ENCODE data around the gene PPIL4. TPM values are rescaled to one million over a fixed set of nuclear protein-coding genes. Genes with fewer than 3 reads are reported as not detected.
"Not testable (repeated sequence)": the region's sequence is repeated elsewhere in the genome, so short reads cannot be mapped to it uniquely, and the experiment has no call there.

The PPIL4 gene
- total RNA-seq, 2 donors from 2014 or later: 25.1 to 26.2 TPM

GRCh38 chr6:149544646-149545257 lies 1.1 kb downstream of the PPIL4 start:
- DNase-seq (ENCODE audit: low spot score): no peak
- intact Hi-C loops (cut with DNase I): no loop called here

GRCh38 chr6:149541139-149541538 lies 4.7 kb downstream of the PPIL4 start:
- intact Hi-C loops (cut with DNase I): no loop called here
- DNase-seq (ENCODE audit: low spot score): no peak

GRCh38 chr6:149534742-149535141 lies 11.1 kb downstream of the PPIL4 start:
- no peak for DNase-seq (ENCODE audit: low spot score)
- intact Hi-C loops (cut with DNase I): no loop called here

GRCh38 chr6:149529650-149530049 lies 16.2 kb downstream of the PPIL4 start:
- DNase-seq (ENCODE audit: low spot score): no peak
- intact Hi-C loops (cut with DNase I): loop anchor here in 1 of 2 donors (5.0 kb wide), 1 partner anchor 502 kb away; no protein-coding TSS in a partner anchor

- DNase-seq (ENCODE audit: low spot score): no peak
- intact Hi-C loops (cut with DNase I): no loop called here
Observed at GRCh38 chr6:149515494-149515893, 30.3 kb downstream of the PPIL4 start.

- intact Hi-C loops (cut with DNase I): no loop called here
- no peak for DNase-seq (ENCODE audit: low spot score)
Observed at GRCh38 chr6:149513915-149514314, 31.9 kb downstream of the PPIL4 start.

- intact Hi-C loops (cut with DNase I): no loop called here
- DNase-seq (ENCODE audit: low spot score): no peak
Observed at GRCh38 chr6:149510793-149511512, 34.9 kb downstream of the PPIL4 start.

GRCh38 chr6:149508485-149508884 lies 37.4 kb downstream of the PPIL4 start:
- no peak for DNase-seq (ENCODE audit: low spot score)
- intact Hi-C loops (cut with DNase I): no loop called here

- intact Hi-C loops (cut with DNase I): no loop called here
- no peak for DNase-seq (ENCODE audit: low spot score)
Observed at GRCh38 chr6:149503872-149504271, 42.0 kb downstream of the PPIL4 start.

- intact Hi-C loops (cut with DNase I): no loop called here
- no peak for DNase-seq (ENCODE audit: low spot score)
Observed at GRCh38 chr6:149503276-149503675, 42.6 kb downstream of the PPIL4 start.

- intact Hi-C loops (cut with DNase I): no loop called here
Observed at GRCh38 chr6:149501768-149502167, 44.1 kb downstream of the PPIL4 start.

GRCh38 chr6:149501201-149501600 lies 44.6 kb downstream of the PPIL4 start:
- intact Hi-C loops (cut with DNase I): no loop called here
- no peak for DNase-seq (ENCODE audit: low spot score)

More at GRCh38 chr6:149501768-149502167, 44.1 kb downstream of the PPIL4 start:
- no peak for DNase-seq (ENCODE audit: low spot score)

GRCh38 chr6:149500096-149500495 lies 45.7 kb downstream of the PPIL4 start:
- DNase-seq (ENCODE audit: low spot score): no peak
- intact Hi-C loops (cut with DNase I): no loop called here

GRCh38 chr6:149499066-149499465 lies 46.8 kb downstream of the PPIL4 start:
- DNase-seq (ENCODE audit: low spot score): no peak
- intact Hi-C loops (cut with DNase I): no loop called here

GRCh38 chr6:149497365-149497764 lies 48.5 kb downstream of the PPIL4 start:
- DNase-seq (ENCODE audit: low spot score): no peak
- intact Hi-C loops (cut with DNase I): no loop called here

GRCh38 chr6:149496597-149496996 lies 49.2 kb downstream of the PPIL4 start:
- intact Hi-C loops (cut with DNase I); DNase-seq (ENCODE audit: low spot score): not testable (repeated sequence)

- not testable (repeated sequence) for DNase-seq (ENCODE audit: low spot score)
Observed at GRCh38 chr6:149495349-149496016, 50.4 kb downstream of the PPIL4 start.

GRCh38 chr6:149494810-149495209 lies 51.0 kb downstream of the PPIL4 start:
- intact Hi-C loops (cut with DNase I); DNase-seq (ENCODE audit: low spot score): not testable (repeated sequence)

More at GRCh38 chr6:149495349-149496016, 50.4 kb downstream of the PPIL4 start:
- intact Hi-C loops (cut with DNase I): not testable (repeated sequence)

- DNase-seq (ENCODE audit: low spot score): no peak
- intact Hi-C loops (cut with DNase I): no loop called here
Observed at GRCh38 chr6:149493761-149494320, 52.0 kb downstream of the PPIL4 start.

- DNase-seq (ENCODE audit: low spot score): no peak
- intact Hi-C loops (cut with DNase I): no loop called here
Observed at GRCh38 chr6:149492798-149493343, 53.0 kb downstream of the PPIL4 start.
